GM19193 (cell line): ENCODE data around the gene NT5C3A.

Experiments
- POLR2A ChIP-seq: IDR thresholded peaks from 4 replicates; pipeline ENCODE4 v1.6.1; 2011; ENCODE audit not compliant: insufficient read depth, insufficient read length; ENCODE audit errors: extremely low read depth

The NT5C3A gene

DNA sequence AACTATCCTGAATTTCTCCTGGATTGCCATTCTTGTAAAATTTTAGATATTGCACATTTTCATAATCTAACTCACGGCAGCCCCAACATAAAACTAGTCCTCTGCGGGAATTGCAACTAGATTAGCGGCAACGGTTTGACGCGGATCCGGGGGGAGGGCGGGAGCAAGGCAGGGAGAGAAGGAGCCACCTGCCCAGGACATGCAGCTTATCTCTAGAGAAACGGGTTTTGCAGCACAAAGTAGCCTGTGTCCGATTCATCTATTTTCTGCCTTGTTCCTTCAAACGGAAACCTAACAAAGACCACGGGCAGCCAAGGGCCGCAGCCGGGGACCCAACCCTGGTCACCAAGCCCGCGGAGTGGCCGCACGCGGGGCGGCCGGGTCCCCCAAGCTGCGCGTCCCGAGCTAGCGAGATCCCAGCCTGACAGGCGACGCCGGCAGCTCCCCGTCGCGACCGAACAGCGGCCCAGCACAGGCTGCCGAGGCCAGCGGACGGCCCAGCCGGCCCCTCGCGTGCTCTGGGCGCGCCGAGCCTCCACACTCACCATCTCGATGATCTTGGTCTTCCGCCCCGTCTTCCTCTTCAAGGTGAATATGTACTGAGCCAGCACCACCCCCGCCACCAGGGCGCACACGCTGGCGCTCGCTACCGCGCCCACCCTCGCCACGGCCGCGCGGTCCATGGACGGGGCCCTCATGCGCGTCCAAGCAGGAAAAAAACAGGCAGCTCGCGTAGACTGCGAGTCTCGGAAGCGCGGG, at the start of gene NT5C3A:
Gene NT5C3A (minus strand): TSS at position 754 of the 759 bp plus-strand sequence. CDS start 71 bp downstream, at position 683.
- TF ChIP-seq POLR2A, result no peak

DNA sequence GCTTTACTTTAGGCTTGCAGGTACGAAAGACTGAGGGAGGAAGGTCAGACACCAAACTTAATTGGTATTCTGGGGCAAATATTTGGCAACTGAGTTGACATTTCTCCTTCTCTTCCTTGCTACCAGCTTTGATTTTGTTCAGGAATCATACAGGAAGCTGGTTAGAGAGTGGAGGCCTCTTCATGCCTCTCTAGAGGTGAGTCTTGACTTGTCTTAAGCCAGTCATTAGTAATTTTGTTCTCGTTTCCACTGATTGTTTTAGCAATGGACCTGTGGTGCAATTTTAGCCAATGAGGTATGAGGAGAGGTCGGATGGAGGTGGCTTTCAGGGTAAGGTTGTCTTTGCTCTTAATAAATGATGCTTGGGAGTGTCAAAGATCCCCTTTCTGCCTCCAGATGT, 49.0 kb upstream of the NT5C3A start:
- no peak for TF ChIP-seq POLR2A

DNA sequence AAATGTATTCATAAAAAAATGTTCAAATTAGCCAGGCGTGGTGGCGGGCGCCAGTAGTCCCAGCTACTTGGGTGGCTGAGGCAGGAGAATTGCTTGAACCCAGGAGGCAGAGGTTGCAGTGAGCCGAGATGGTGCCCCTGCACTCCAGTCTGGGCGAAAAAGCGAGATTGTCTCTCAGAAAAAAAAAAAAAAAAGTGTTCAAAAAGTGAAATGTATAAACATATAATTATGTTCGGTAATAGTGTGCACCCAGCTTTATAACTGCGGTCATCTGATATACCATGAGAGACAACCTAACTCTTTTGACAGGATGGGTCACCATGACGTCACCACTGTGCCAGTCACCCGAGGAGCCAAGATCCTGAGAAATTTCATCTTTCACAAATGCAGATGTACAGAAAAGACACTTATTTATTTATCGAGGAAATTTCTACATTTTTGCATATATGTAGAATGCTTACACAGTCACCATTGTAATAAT, 47.2 kb upstream of the NT5C3A start:
- no peak for TF ChIP-seq POLR2A

DNA sequence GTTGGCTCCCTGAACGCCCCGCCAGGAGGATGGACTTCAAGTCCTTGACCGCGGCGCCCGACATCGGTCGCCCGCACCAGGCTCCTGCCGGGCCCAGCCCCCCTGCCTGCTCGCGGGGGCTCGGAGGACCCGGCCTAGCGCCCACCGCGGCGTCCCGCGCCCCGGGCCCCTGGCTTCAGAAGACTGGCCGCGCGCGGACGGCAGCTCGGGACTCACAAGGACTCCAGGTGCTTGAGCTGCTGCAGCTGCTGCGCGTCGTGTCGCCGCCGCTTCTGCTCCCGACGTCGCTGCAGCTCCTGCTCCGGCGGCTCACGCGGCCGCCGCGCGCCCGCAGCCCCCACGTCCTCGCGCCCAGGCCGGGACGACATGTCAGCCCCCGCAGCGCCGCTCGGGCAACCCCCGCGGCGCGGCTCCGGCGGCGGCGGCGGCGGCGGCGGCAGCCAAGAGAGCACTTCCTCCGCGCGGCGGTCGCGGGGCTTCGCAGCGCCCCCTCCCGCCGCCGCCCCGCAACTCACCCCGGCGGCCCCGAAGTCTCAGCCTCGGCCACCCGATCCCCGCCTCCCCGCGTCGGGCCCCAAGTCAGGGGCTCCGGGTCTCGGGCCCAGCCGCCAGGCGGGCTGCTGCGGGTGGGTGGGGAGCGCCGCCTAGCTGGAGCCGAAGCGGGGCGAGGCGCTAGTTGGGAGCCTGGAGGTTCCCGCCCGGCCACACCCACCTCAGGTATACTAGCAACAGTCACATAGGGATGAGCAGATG, 46.6 kb upstream of the NT5C3A start, which contains the start of gene RP9:
Gene RP9 (minus strand): TSS at position 400 of the 753 bp plus-strand sequence. CDS start 32 bp downstream, at position 368.
- peak; percentile 79 for TF ChIP-seq POLR2A

DNA sequence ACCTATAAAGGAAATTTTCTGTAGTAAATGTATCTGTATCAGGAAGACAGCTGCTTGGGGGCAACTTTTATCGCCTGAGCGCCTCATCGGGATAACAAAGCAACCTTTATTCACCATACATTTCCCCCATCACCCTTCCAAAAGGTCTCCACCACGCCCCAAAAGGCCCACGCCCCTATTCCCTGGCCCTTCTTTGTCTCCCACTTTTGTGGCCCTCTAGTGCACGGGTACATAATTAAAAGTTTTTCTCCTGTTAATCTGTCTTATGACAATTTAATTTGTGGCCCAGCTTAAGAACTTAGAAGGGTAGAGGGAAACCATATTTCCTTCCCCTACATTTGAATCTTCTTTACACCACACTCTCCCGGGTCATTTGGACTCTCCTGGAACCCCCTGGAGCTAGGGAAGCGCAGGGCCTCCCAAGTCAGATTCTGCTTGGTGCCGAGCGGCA, 46.0 kb upstream of the NT5C3A start:
- TF ChIP-seq POLR2A, result no peak

DNA sequence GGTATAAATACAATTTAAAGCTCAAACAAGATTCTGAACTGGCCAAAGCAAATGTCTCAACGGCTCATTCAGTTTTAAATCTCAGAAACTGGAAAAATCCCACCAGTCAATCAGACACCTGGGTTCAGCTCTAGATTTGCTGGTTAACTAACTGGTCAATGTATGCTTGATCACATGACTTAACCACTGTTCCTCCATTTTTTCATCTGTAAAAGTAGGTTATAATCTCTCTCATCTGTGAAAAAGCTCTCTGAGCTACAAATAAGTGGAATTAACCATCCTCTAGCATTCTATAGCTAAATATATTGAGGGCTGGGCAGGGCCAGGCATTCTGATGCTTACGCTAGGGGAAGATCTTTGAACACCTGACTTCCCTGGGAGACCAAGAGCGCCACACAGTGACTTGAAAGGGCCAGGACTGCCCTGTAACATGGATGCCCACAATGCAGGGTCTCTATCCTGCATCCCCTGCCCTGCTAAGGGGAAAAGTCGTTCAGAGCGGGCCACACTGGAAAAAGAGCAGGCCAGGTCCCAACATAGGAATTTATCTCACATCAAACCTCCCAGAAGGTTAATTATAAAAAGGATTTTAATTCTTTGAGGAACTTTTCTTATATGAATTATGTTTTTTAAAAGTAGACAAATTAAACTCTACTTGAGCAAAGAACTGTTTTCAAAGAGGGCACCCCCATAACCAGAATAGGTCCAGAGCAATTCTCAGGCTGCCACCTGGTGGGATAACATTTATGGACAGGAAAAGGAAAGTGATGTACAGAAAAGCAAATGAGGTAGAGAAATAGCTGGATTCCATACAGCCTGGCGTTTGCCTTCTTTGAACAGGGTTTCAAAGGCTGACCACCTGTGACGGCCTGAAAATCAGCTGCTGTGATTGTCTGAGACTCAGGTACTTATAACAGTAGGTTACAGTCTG, 44.8 kb upstream of the NT5C3A start:
- no peak for TF ChIP-seq POLR2A

DNA sequence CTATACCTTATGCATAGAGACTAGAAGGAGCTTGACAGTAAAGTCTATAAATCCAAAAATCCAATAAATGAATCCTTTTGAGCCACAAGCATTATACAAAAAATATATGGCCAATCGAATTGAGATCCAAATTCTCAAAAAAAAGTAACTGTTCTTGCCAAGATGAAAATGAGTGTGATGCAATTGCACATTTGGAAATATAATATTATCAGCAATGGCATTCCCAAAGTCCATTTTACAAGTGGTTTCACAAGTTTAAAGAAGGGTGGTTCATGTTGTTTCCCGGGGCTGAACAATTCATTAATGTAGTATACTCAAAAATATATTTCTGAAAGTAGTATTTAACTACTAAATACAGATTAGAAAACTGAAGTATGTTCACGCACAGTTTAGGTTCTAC, 39.3 kb upstream of the NT5C3A start:
- no peak for TF ChIP-seq POLR2A

DNA sequence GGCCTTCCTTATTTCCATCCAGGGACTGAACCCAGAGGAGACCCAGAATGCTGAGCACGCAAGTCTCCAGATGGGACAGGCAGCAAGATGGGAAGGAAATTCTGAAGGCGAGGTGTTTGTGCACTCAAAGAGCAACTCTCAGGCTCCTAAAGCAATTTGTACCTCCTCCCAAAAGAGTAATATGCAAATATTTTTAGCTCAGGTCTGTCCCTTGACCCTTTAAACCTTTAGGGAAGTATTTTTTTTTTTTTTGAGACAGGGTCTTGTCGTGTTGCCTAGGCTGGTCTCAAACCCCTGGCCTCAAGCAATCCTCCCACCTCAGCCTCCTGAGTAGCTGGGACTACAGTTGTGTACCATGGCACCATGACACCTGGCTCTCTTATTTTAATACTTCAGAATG, 38.2 kb upstream of the NT5C3A start:
- TF ChIP-seq POLR2A, result no peak

DNA sequence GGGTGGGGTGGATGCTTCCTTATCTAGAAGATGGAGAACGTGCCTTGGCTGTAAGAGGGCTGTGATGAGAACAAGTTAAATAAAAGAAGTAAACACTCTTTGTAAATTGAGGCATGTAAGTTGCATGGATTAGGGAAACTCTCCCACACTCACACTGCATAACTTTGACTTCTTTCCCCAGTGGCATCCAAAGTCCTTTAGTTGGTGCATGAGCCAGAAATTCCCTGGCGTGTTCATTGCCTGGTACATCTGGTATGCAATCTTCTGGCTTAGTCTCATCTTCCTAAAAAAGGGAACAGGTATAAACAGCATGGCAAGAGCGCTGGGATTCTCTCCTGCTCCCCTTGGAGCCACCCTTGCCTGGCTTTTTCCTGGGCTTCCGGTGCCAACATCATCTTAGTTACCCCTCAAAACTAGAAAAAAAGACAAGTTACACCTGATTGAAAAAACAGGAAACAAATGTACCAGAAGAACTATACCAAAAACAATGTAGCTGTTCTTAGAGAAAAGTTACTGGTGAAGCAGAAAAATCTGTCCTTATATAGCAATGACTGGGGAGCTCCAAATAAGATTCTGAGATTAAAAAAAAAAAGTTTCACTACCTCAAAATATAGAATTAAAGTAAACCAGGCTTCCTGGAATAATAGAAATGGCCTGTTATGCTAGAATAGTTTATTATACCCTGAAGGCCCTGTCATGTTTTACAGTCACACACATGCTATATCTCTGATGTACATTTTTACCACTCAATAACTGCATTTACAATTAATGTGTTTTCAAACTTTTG, 36.8 kb upstream of the NT5C3A start:
- TF ChIP-seq POLR2A, result no peak

DNA sequence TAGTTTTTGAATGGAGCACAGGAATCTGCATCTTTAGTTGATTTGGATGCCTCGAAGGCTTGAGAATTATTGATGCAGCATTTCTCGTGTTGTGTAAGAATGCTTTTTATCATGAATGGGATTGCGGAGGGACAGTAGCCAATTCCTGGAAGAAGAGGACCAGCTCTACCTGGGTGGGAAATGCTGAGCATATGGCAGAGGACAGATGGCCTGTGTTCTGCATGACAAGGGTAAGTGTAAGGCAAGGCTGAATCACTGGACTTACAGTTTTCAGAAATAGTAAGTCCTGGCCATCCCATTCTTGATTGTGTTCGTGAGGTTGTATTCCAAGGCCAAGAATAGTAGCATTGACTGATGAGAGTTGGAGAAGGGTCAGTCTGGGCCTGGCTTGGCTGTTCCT, 30.7 kb upstream of the NT5C3A start:
- TF ChIP-seq POLR2A, result no peak

DNA sequence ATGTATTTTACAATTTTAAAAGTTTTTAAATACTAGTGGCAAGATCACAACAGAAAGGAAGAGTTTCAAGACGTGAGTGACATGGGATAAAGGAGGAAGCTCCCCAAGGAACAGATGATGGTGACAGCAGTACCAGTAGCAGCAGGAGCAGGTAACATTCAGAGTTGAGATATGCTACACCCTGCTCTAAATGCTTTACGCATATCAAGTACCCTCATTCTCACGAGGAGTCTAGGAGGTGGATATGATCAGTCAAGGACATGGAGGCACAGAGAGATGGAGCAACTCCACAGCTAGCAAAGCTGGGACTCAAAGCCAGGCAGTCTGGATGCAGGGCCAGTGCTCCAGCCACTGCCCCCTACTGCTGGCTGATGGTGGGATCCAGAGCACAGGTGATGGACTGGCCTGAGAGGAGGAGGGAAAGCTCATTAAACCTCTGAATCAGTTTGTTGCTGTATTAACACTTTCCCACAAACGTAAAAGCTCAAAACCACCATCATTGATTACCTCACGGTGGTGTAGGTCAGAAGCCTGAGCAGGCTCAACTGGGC, 29.1 kb upstream of the NT5C3A start:
- no peak for TF ChIP-seq POLR2A

DNA sequence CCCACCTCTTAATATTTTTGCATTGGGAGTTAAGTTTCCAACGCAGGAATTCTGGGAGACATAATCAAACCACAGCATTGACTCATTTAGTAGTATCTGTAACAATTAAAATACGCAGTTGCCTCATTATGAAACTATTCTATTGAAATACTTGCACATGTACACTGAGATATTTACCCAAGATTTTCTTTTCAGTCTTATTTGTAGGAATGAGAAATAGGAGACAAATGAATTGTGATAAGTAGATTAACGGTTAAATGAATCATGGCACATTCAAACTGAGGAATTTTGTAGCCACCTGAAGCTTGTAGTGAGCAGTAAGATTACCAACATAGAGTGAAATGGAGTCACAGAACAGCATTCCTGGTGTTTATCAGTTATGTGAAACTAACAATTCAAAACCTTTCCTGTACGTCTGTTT, 28.5 kb upstream of the NT5C3A start:
- no peak for TF ChIP-seq POLR2A

DNA sequence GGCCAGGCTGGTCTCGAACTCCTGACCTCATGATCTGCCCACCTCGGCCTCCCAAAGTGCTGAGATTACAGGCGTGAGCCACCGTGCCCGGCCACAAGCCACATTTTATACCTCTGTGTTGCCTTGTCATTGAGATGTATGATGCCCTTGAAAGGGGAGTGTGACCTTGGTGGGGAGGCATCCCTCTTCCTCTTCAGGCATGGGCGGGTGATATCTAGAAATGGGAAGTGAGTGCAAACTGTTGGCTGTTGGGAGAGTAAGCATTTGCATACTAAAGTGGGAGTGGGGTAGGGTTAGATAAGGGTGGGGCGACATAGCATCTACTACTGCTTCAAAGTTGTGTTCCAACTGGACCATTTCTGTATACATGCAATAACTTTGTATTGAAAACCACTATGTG, 26.6 kb upstream of the NT5C3A start:
- TF ChIP-seq POLR2A, result no peak

DNA sequence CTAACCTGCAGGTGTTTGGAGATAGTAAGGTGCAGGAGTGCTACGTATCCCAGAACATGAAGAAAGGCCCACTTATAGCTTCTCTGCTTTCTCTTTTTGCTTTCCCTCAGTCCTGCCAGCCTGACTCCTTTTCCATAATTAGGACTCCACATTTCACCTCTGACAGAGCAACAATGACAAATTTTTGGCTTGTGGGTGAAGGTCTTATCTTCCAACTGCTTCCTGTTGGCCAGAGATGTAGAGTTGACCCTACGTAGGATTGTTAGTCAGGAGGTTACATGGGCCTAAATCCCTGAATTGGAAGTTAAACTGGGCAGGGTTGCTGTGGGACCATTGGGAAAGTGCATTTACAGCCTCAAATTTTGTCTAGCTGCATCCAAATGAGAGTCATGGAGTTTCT, 25.3 kb upstream of the NT5C3A start:
- TF ChIP-seq POLR2A, result no peak
